ENCODE data around the gene CTSA. TPM values are rescaled to one million over a fixed set of nuclear protein-coding genes. Genes with fewer than 3 reads are reported as not detected.

CTSA gene
- total RNA-seq, 1 experiment from 2014 or later, result 109 TPM

- no peaks in the 10 kb centered on the region for H3K9me3 ChIP-seq (ENCODE audit: control insufficient read depth in 1 of 2, insufficient read depth in 1 of 2, low read depth in 1 of 2, low read length in 2 of 2)
- intact Hi-C loops (cut with micrococcal nuclease), result no loop called here
- ChIA-PET RAD21 (ENCODE audit: low non-redundant PET in 1 of 2, low total read pairs in 2 of 2, uncharacterized antibody in 2 of 2, unreplicated experiment in 2 of 2) (no interaction called here), CTCF (no interaction called here), POLR2A (no interaction called here)
- peaks cover 0 to 2% of the 10 kb centered on the region in 2 experiments; a peak in 2 of 4 replicates for H3K36me3 ChIP-seq (ENCODE audit: control insufficient read depth in 1 of 2, insufficient read depth in 2 of 2, low read length in 2 of 2)
- ATAC-seq, result no peak
- H3K27ac ChIP-seq (ENCODE audit: low read depth, low read length), result no peak overlapping the region
- no peak overlapping the region for H3K9ac ChIP-seq (ENCODE audit: low read length)
- no TSS peak for BruUV-seq (replicated peaks)
- no peaks in the 10 kb centered on the region for H3K27me3 ChIP-seq (ENCODE audit: insufficient read depth, low read length)
- H3K4me2 ChIP-seq (ENCODE audit: low read length), result no peak overlapping the region
- H3K4me1 ChIP-seq (ENCODE audit: control insufficient read depth in 1 of 2, insufficient read depth in 2 of 2, low read length in 2 of 2), result no peaks in the 10 kb centered on the region
- no peaks in the 10 kb centered on the region for H4K20me1 ChIP-seq (ENCODE audit: insufficient read depth)
- no peaks in the 10 kb centered on the region for H3K79me2 ChIP-seq (ENCODE audit: insufficient read depth, low read length)
- no peaks in the 10 kb centered on the region for H3K9me2 ChIP-seq (ENCODE audit: insufficient read depth)
- TF ChIP-seq ZBTB33 (IDR thresholded peaks at IDR 0.05; ENCODE audit: extremely low read depth, insufficient replicate concordance, low read length), result no peak
- TF ChIP-seq CEBPB (IDR thresholded peaks at IDR 0.05; ENCODE audit: low read depth), result no peak
- no peak for TF ChIP-seq REST (IDR thresholded peaks at IDR 0.05; ENCODE audit: low read depth)
- TF ChIP-seq YY1 (IDR thresholded peaks at IDR 0.05; ENCODE audit: extremely low read depth, insufficient replicate concordance, low read depth, low read length), result no peak
- TF ChIP-seq SIN3A (IDR thresholded peaks at IDR 0.05; ENCODE audit: low read depth), result no peak
- TF ChIP-seq ZNF274 (IDR thresholded peaks at IDR 0.05; ENCODE audit: low read depth, low read length), result no peak
- no peak for TF ChIP-seq ELF1 (IDR thresholded peaks at IDR 0.05; ENCODE audit: borderline replicate concordance, low read depth)
- no peak for TF ChIP-seq FOSL1 (IDR thresholded peaks at IDR 0.05; ENCODE audit: low read depth)
- TF ChIP-seq SP1 (IDR thresholded peaks at IDR 0.05; ENCODE audit: low read depth), result no peak
- TF ChIP-seq CBX3 (IDR thresholded peaks at IDR 0.05; ENCODE audit: low read depth), result no peak
- no peak for TF ChIP-seq ZFX (IDR thresholded peaks at IDR 0.05)
- no peak for TF ChIP-seq EZH2 (IDR thresholded peaks at IDR 0.05)
- no peak for TF ChIP-seq POLR2A (IDR thresholded peaks at IDR 0.05; ENCODE audit: borderline replicate concordance, extremely low read depth, insufficient read depth, insufficient read length)
- TF ChIP-seq RAD21 (IDR thresholded peaks at IDR 0.05; ENCODE audit: low read depth), result no peak
- no peak for TF ChIP-seq TCF7L2 (IDR thresholded peaks at IDR 0.05; ENCODE audit: borderline replicate concordance, extremely low read depth, insufficient read depth, insufficient read length)
- TF ChIP-seq POLR2AphosphoS5 (IDR thresholded peaks at IDR 0.05; ENCODE audit: low read depth, low read length), result no peak
- TF ChIP-seq ATF3 (IDR thresholded peaks at IDR 0.05), result no peak
- TF ChIP-seq MAX (IDR thresholded peaks at IDR 0.05), result no peak
- no peak for TF ChIP-seq EGR1 (IDR thresholded peaks at IDR 0.05; ENCODE audit: low read depth)
- no peak for TF ChIP-seq SRF (IDR thresholded peaks at IDR 0.05; ENCODE audit: low read depth)
- DNase-seq (ENCODE audit: low read depth, low spot score), result no peak
- H3K4me3 ChIP-seq (replicated peaks in 1 of 2; ENCODE audit: low read depth in 1 of 2, low read length in 2 of 2), result no peak overlapping the region
- H2AFZ ChIP-seq (ENCODE audit: low read depth, low read length, poor library complexity, severe bottlenecking), result no peak overlapping the region
Observed at GRCh38 chr20:45850238-45850637, 40.9 kb upstream of the CTSA start.
